OCI-LY1 (cell line): ENCODE data around the gene TEDC1.

Experiments
- H2AFZ ChIP-seq: fragments of 200-600 bp; sonication (generic), shearing (Covaris generic); 2 replicates; pipeline ENCODE4 v1.6.0; 2014; ENCODE audit warnings: antibody characterized with exemption, mild to moderate bottlenecking, low read length
- H3F3A ChIP-seq: fragments of 200-600 bp; sonication (generic), shearing (Covaris generic); 2 replicates; pipeline ENCODE4 v1.6.0; 2014; ENCODE audit warnings: mild to moderate bottlenecking, antibody characterized with exemption, low read length, moderate library complexity; ENCODE audit not compliant: insufficient read depth
- H3K27ac ChIP-seq: fragments of 200-600 bp; sonication (generic); 2 replicates; pipeline ENCODE4 v1.5.1; 2014; ENCODE audit warnings: low read length, mixed run types, mild to moderate bottlenecking, low read depth; ENCODE audit not compliant: poor library complexity, severe bottlenecking
- H3K27me3 ChIP-seq: fragments of 200-600 bp; sonication (generic); 2 replicates; pipeline ENCODE4 v1.6.0; 2014; ENCODE audit warnings: antibody characterized with exemption, mild to moderate bottlenecking, low read length, moderate library complexity; ENCODE audit not compliant: insufficient read depth
- H3K36me3 ChIP-seq: fragments of 200-600 bp; sonication (generic); 2 replicates; pipeline ENCODE4 v1.6.1; 2014; ENCODE audit warnings: mild to moderate bottlenecking, antibody characterized with exemption, low read length, moderate library complexity, mixed read lengths; ENCODE audit not compliant: insufficient read depth
- H3K4me1 ChIP-seq: fragments of 200-600 bp; sonication (generic); 2 replicates; pipeline ENCODE4 v1.5.1; 2014; ENCODE audit warnings: mild to moderate bottlenecking, low read length, moderate library complexity; ENCODE audit not compliant: insufficient read depth, severe bottlenecking
- H3K4me2 ChIP-seq: fragments of 200-600 bp; sonication (generic), shearing (Covaris generic); 2 replicates; pipeline ENCODE4 v1.6.1; 2014; ENCODE audit warnings: low read length
- H3K4me3 ChIP-seq: fragments of 200-600 bp; sonication (generic); 2 replicates; pipeline ENCODE4 v1.5.1; 2014; ENCODE audit warnings: low read length, low read depth, mild to moderate bottlenecking, mixed read lengths; ENCODE audit not compliant: poor library complexity, severe bottlenecking
- H3K79me2 ChIP-seq: fragments of 200-600 bp; shearing (Covaris generic); 2 replicates; pipeline ENCODE4 v1.6.1; 2016; ENCODE audit warnings: mixed run types, low read length, mixed read lengths; ENCODE audit not compliant: insufficient read depth
- H3K9ac ChIP-seq: fragments of 200-600 bp; sonication (generic), shearing (Covaris generic); 2 replicates; pipeline ENCODE4 v1.6.1; 2014; ENCODE audit warnings: mild to moderate bottlenecking, low read length, mixed read lengths
- H3K9me2 ChIP-seq: fragments of 200-600 bp; sonication (generic), shearing (Covaris generic); 2 replicates; pipeline ENCODE4 v1.6.1; 2014; ENCODE audit warnings: low read depth, mild to moderate bottlenecking, low read length, mixed read lengths
- H3K9me3 ChIP-seq: fragments of 200-600 bp; shearing (Covaris generic); 2 replicates; pipeline ENCODE4 v1.6.1; 2014; ENCODE audit warnings: low read length, mixed read lengths
- H4K20me1 ChIP-seq: fragments of 200-600 bp; sonication (generic), shearing (Covaris generic); 2 replicates; pipeline ENCODE4 v1.6.0; 2016; ENCODE audit warnings: mild to moderate bottlenecking, low read length; ENCODE audit not compliant: insufficient read depth
- EZH2 ChIP-seq: fragments of 200-600 bp; sonication (generic), shearing (Covaris generic); IDR thresholded peaks from 2 replicates; pipeline ENCODE4 v1.8.0; 2017; ENCODE audit warnings: borderline replicate concordance, mixed run types, mild to moderate bottlenecking, antibody characterized with exemption, low read length, moderate library complexity, mixed read lengths
- TF ChIP-seq, protein P1 (sequence below): fragments of 200-600 bp; sonication (generic), shearing (Covaris generic); IDR thresholded peaks from 2 replicates; pipeline ENCODE4 v1.5.1; 2017; ENCODE audit warnings: mild to moderate bottlenecking, antibody characterized with exemption, low read length, moderate library complexity, mixed read lengths

TEDC1 gene

DNA sequence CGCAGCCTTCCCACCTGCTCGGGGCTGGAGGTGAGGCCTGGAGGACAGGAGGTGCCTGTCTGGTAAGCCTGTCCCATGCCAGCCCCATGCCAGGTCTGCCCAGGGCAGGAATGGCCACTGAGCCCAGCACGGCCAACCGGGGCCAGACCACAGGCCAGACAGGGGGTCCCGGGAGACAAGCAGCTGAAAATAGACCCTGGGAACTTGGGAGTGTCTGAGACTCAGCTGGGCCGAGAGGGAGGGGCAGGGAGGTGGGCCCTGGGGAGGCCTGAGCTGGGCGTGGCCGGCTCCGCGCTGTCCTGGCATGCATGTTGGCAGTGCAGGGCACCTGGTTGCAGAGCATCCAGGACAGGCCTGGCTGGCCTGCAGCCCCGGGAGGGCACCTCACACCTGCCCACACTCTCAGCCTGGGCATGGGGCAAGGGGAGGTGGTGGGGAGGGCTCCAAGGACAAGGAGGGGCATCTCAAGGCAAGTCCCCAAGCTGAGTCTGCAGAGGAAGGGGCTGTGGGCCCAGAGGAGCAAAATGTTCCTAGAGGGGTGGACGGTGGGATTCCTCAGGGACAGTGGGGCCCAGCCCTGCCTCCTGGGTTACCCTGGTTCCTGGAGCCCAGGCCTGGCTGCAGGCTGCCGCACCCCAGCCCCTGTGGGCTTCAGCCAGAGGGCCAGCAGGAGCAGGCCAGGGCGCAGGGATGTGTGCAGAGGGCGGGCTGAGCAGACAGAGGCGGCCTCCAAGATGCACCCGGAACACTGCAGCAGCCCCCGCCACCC, 7.6 kb upstream of the TEDC1 start:
- Histone ChIP-seq H3K9ac (no peak overlapping the region), H3K79me2 (no peaks in the 10 kb centered on the region), H3K36me3 (no peaks in the 10 kb centered on the region), H3F3A (no peaks in the 10 kb centered on the region), H3K4me2 (no peak overlapping the region), H4K20me1 (no peaks in the 10 kb centered on the region), H2AFZ (no peak overlapping the region), H3K27me3 (peaks cover 26% of the 10 kb centered on the region), H3K4me3 (no peak overlapping the region), H3K9me2 (no peaks in the 10 kb centered on the region), H3K4me1 (peaks cover 39% of the 10 kb centered on the region), H3K27ac (no peak overlapping the region), H3K9me3 (no peaks in the 10 kb centered on the region)
- TF ChIP-seq, protein P1, sequence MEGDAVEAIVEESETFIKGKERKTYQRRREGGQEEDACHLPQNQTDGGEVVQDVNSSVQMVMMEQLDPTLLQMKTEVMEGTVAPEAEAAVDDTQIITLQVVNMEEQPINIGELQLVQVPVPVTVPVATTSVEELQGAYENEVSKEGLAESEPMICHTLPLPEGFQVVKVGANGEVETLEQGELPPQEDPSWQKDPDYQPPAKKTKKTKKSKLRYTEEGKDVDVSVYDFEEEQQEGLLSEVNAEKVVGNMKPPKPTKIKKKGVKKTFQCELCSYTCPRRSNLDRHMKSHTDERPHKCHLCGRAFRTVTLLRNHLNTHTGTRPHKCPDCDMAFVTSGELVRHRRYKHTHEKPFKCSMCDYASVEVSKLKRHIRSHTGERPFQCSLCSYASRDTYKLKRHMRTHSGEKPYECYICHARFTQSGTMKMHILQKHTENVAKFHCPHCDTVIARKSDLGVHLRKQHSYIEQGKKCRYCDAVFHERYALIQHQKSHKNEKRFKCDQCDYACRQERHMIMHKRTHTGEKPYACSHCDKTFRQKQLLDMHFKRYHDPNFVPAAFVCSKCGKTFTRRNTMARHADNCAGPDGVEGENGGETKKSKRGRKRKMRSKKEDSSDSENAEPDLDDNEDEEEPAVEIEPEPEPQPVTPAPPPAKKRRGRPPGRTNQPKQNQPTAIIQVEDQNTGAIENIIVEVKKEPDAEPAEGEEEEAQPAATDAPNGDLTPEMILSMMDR: no peak
- TF ChIP-seq EZH2: no peak

DNA sequence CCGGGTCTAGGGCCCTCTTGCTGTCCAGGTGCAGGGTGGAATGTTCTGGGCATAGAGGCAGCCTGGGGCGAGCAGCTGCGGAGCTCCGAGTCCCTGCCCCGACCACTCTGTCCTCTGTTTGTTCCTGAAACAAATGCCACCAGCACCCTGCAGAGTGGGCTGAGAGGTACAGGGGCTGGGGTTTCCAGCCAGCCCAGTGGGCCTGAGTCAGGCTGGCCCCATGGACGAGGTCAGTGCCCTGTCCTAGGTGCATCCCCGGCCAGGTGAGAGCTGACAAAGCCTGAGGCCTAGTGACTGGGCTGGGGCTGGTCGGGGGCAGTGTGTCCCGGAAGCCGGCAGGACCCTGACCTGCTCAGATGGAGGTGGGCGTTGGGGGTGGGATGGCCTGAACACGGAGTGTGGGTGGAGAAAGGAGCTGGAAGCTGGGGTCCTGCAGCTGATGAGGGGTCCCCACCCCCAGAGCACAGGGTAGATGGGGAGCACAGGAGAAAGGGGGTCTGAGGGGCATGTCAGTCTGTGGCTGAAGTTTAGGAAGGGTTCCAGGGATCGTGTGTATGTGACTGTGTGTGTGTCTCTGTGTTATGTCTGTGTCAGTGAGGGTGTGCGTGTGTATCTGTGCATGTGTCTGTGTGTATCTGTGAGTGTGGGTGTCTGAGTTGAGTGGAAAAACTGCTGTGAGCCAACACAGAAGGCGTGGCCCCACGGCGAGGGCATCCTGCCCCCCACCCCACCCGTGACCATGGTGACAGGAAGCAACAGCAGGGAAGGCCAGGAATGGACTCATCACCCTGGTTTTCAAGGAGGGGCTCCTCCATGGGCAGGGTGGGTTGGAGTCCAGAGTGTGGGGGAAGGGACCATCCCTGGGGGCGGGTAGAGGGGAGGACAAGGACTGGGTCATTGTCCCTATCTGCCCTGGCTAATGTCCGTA, 6.7 kb upstream of the TEDC1 start:
- H3K27ac ChIP-seq: no peak overlapping the region
- H3K4me2 ChIP-seq: no peak overlapping the region
- TF ChIP-seq, protein P1: no peak
- no peak for TF ChIP-seq EZH2
- no peak overlapping the region for H2AFZ ChIP-seq
- H3K9ac ChIP-seq: no peak overlapping the region
- no peaks in the 10 kb centered on the region for H3F3A ChIP-seq
- H4K20me1 ChIP-seq: no peaks in the 10 kb centered on the region
- no peaks in the 10 kb centered on the region for H3K9me3 ChIP-seq
- H3K4me1 ChIP-seq: peaks cover 48% of the 10 kb centered on the region
- H3K36me3 ChIP-seq: no peaks in the 10 kb centered on the region
- H3K27me3 ChIP-seq: peaks cover 25% of the 10 kb centered on the region
- H3K9me2 ChIP-seq: no peaks in the 10 kb centered on the region
- no peaks in the 10 kb centered on the region for H3K79me2 ChIP-seq
- no peak overlapping the region for H3K4me3 ChIP-seq

DNA sequence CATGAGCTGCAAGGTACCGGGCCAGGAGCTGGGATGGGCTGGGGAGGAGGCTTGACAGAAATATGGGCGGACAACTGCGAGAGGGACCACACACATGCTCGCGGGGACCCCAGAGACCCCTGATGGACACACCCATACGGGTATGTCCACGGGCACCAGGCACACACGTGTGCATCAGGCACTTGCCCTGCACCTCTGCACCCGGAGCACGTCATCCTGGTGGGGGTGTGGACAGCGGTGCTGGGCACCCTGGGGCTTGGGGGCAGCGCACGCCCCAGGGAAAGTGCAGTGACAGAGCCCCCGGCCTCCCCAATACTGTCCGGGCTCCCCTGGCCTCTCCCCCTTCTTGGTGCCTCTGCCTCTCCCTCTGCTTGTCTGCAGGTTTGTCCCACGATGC, 6.1 kb upstream of the TEDC1 start:
- no peak overlapping the region for H3K9ac ChIP-seq
- H3K9me3 ChIP-seq: no peaks in the 10 kb centered on the region
- H3K4me1 ChIP-seq: peaks cover 50% of the 10 kb centered on the region
- H3K9me2 ChIP-seq: no peaks in the 10 kb centered on the region
- H3K4me2 ChIP-seq: no peak overlapping the region
- no peak overlapping the region for H3K4me3 ChIP-seq
- no peak for TF ChIP-seq EZH2
- TF ChIP-seq, protein P1: no peak
- peaks cover 19% of the 10 kb centered on the region for H3K27me3 ChIP-seq
- no peaks in the 10 kb centered on the region for H3F3A ChIP-seq
- no peak overlapping the region for H2AFZ ChIP-seq
- H3K36me3 ChIP-seq: no peaks in the 10 kb centered on the region
- no peak overlapping the region for H3K27ac ChIP-seq
- no peaks in the 10 kb centered on the region for H3K79me2 ChIP-seq
- no peaks in the 10 kb centered on the region for H4K20me1 ChIP-seq
